Fibroblast of pulmonary artery (primary cell): ENCODE results near the gene ANKDD1B.

Source experiments
- DNase-seq: peaks from one replicate; pipeline ENCODE4 v3.0.0-alpha.2; 2010; ENCODE audit warnings: low read depth
- H3K4me3 ChIP-seq: replicated peaks from 2 replicates; pipeline ENCODE4 v1.5.1; 2011; ENCODE audit warnings: low read depth, mild to moderate bottlenecking, control low read depth, low read length, moderate library complexity
- CTCF ChIP-seq: IDR thresholded peaks from 2 replicates; pipeline ENCODE4 v1.5.1; 2011; ENCODE audit warnings: mild to moderate bottlenecking, control low read depth, low read length, inconsistent platforms; ENCODE audit errors: missing control alignments

ANKDD1B gene

DNA sequence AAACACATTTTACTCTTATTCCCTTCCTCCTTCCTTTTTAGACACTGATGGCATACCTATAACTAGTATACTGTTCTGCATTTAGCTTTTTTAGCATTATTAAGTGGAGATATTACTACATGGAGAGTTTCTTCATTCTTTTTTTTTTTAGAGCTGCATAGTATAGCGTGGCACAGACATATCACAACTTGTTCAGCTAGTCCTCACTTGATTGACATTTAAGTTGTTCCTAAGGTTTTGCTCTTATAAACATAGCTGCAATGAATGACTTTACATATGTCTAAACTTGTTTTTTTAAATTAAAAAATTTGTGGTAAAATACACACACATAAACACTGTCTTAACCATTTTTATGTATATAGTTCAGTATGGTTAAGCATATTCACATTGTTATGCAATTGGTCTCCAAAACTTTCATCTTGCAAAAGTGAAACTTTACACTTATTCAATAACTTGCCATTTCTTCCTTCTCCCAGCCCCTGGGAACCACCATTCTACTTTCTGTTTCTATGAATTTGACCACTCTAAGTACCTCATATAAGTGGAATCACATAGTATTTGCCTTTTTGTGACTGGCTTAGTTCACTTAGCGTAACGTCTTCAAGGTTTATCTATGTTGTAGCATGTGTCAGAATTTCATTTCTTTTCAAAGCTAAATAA lies 48.7 kb downstream of the ANKDD1B start:
- no peak for TF ChIP-seq CTCF

GRCh38 chr5:75660678-75661465 lies 49.6 kb downstream of the ANKDD1B start:
- no peak for TF ChIP-seq CTCF
- H3K4me3 ChIP-seq = no peak overlapping the region

More for the DNA sequence above, 48.7 kb downstream of the ANKDD1B start:
- no peak overlapping the region for H3K4me3 ChIP-seq
- DNase-seq = no peak

DNA sequence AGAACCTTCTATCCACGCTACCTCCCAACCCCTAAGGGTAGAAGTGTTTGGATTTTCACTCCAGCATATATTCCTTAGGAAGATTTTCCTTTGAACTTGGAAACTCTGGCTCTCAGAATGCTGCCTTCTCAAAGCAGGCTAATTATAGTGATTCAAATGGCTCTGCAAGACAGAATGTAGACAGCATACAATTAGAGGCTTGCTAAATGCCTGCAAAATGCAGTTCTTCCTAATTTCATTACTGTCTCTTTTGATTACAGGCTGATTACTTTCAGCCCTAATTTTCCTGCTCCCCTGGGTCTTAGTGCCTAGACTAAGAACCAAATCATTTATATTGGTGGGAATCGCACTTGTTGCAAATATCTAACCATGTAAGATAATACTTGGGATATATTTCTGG lies 50.8 kb downstream of the ANKDD1B start:
- TF ChIP-seq CTCF = no peak
- DNase-seq = no peak
- H3K4me3 ChIP-seq = no peak overlapping the region

More at GRCh38 chr5:75660678-75661465, 49.6 kb downstream of the ANKDD1B start:
- no peak for DNase-seq

- DNase-seq = no peak
- no peak overlapping the region for H3K4me3 ChIP-seq
- TF ChIP-seq CTCF = no peak
Measured at GRCh38 chr5:75663579-75664284, 52.5 kb downstream of the ANKDD1B start.

DNA sequence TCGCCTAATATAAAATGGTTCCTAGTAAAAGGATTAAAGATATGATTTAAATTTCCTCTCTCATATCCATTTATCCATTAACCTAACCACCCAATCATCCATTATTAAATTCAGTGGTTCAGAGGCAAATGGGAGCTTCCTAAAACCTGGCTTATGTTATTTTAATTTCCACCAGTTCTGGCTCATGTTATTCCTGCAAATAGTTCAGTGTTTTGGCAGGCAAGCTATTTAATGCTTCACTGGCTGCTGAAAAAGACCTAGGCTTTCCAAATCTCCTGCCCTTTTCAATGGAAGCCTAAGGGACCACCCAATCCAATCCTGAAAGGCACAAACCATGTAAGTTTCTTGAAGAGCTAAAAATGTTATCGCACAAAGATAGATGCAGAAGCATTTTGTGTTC lies 53.7 kb downstream of the ANKDD1B start:
- no peak overlapping the region for H3K4me3 ChIP-seq
- DNase-seq = no peak
- TF ChIP-seq CTCF = no peak

- no peak overlapping the region for H3K4me3 ChIP-seq
- no peak for DNase-seq
- no peak for TF ChIP-seq CTCF
Measured at GRCh38 chr5:75666801-75667200, 55.5 kb downstream of the ANKDD1B start.
